ENCODE measurements around the gene GAS2L1.

The GAS2L1 gene

DNA sequence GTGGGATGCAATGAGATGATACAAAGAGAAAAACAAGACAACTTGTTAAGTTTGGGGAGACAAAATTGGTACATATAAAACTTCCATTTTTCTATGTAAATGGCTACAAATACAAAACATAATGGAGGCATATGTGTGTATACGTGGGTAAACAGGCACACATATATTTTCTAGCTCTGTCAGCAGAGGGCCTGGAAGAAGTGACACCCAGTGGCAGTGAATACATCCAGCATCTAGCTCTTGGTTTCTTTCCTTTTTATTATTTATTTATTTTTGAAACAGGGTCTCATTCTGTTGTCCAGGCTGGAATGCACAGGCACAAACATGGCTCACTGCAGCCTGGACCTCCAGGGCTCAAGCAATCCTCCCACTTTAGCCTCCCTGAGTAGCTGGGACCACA, 14.1 kb downstream of the GAS2L1 start:
- H3K27me3 ChIP-seq (replicated peaks; ENCODE audit: control insufficient read depth, insufficient read depth, low read length): peaks cover 13% of the 10 kb centered on the region
- no peaks in the 10 kb centered on the region for H3K4me1 ChIP-seq (ENCODE audit: control insufficient read depth, insufficient read depth, low read length)
- H3K4me3 ChIP-seq (ENCODE audit: low read length): no peak overlapping the region
- H3K9ac ChIP-seq (ENCODE audit: low read length): no peak overlapping the region
- H3K9me3 ChIP-seq (ENCODE audit: control insufficient read depth, low read length): no peaks in the 10 kb centered on the region
- peak; percentile 27 for DNase-seq (ENCODE audit: low read depth)
- no peaks in the 10 kb centered on the region for H3K36me3 ChIP-seq (ENCODE audit: control insufficient read depth, insufficient read depth, low read length, severe bottlenecking)

DNA sequence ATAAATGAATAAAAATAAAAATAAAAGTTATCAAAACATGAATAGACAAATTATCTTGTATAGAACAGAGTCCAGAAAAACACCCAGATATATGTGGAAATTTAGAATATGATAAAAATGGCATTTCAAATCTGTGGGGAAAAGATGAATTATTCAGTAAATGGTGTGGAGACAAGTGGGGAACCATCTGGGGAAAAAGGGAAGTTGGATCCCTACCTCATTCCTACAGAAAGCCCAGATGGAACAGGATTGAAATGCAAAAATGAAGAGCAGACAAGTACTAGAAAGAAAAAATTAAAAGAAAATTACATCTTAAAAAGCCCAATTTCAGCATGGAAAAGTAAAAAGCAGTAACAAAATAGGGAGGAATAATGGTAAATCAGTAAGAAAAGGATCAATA, 17.2 kb downstream of the GAS2L1 start:
- Histone ChIP-seq H3K27me3 (replicated peaks; ENCODE audit: control insufficient read depth, insufficient read depth, low read length) (no peaks in the 10 kb centered on the region), H3K36me3 (ENCODE audit: control insufficient read depth, insufficient read depth, low read length, severe bottlenecking) (peaks cover 22% of the 10 kb centered on the region), H3K9me3 (ENCODE audit: control insufficient read depth, low read length) (no peaks in the 10 kb centered on the region), H3K4me3 (ENCODE audit: low read length) (no peak overlapping the region), H3K4me1 (ENCODE audit: control insufficient read depth, insufficient read depth, low read length) (no peaks in the 10 kb centered on the region), H3K9ac (ENCODE audit: low read length) (no peak overlapping the region)
- DNase-seq (ENCODE audit: low read depth): no peak

DNA sequence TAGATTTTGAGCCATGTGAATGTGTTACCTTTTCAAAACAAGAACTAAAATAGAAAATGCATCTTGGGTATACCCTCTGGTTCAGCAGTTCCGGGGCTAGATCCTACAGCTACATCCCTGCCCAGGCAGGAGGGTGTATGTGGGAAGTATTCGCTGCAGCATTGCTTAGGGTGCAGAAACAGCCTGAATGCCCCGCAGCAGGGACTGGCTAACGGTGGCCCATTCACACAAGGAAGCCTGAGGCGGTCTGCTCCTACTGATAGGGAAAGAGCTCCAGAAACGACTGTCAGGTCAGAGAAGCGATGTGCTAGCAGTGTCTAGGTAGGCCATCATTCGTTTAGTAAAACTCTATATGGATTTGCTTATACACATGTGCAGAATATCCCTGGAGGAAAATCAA, 18.9 kb downstream of the GAS2L1 start:
- DNase-seq (ENCODE audit: low read depth): no peak
- no peak overlapping the region for H3K9ac ChIP-seq (ENCODE audit: low read length)
- H3K27me3 ChIP-seq (replicated peaks; ENCODE audit: control insufficient read depth, insufficient read depth, low read length): no peaks in the 10 kb centered on the region
- peaks cover 34% of the 10 kb centered on the region for H3K36me3 ChIP-seq (ENCODE audit: control insufficient read depth, insufficient read depth, low read length, severe bottlenecking)
- no peaks in the 10 kb centered on the region for H3K9me3 ChIP-seq (ENCODE audit: control insufficient read depth, low read length)
- no peaks in the 10 kb centered on the region for H3K4me1 ChIP-seq (ENCODE audit: control insufficient read depth, insufficient read depth, low read length)
- no peak overlapping the region for H3K4me3 ChIP-seq (ENCODE audit: low read length)

DNA sequence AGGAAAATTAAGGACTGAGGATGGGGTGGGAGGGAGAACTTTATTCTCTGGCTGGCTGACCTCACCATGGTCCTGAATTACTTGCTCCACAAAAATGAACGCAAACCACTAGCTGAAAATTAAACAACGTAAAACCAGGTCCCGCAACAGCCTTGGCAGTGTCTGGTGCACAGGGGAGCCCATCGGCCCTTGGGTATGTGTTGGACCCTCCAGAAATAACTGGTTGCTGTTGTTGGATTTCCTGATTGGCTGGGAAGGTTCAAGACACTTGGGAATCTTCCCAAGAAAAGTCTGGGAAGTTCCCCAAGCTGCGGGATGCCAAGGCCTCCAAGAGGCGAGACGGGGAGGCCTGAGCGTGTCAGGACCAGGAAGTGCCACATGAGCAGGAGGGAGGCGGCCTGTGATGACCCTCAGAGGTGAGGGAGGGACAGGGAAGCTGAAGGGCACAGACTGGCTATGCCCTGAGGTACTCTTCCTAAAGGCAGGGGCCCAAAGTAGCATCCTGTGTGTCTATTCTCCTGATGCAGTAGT, 19.4 kb downstream of the GAS2L1 start:
- no peak overlapping the region for H3K4me3 ChIP-seq (ENCODE audit: low read length)
- H3K36me3 ChIP-seq (ENCODE audit: control insufficient read depth, insufficient read depth, low read length, severe bottlenecking): peaks cover 35% of the 10 kb centered on the region
- no peaks in the 10 kb centered on the region for H3K27me3 ChIP-seq (replicated peaks; ENCODE audit: control insufficient read depth, insufficient read depth, low read length)
- H3K9ac ChIP-seq (ENCODE audit: low read length): no peak overlapping the region
- no peaks in the 10 kb centered on the region for H3K9me3 ChIP-seq (ENCODE audit: control insufficient read depth, low read length)
- H3K4me1 ChIP-seq (ENCODE audit: control insufficient read depth, insufficient read depth, low read length): peaks cover 4% of the 10 kb centered on the region
- no peak for DNase-seq (ENCODE audit: low read depth)

DNA sequence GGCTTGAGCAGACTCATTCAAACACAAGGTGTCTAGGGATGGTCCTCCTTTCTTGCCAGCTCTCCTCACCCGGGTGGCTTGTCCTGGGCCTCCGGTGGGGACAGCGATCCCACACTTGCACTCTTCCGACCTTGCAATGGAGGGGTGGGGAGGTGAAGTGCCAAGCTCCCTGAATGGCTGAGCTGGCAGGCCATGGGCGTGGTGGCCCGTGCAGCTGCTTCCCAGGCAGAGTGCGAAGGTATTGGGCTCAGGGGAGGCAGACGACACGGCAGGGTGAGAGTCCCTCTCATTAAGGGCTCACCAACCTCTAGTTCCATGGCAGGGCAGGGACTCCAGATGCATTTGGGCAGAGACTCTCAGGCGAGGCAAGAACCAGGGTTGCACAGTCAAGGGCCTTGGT, 20.0 kb downstream of the GAS2L1 start:
- Histone ChIP-seq H3K27me3 (replicated peaks; ENCODE audit: control insufficient read depth, insufficient read depth, low read length) (no peaks in the 10 kb centered on the region), H3K4me1 (ENCODE audit: control insufficient read depth, insufficient read depth, low read length) (peaks cover 10% of the 10 kb centered on the region), H3K36me3 (ENCODE audit: control insufficient read depth, insufficient read depth, low read length, severe bottlenecking) (peaks cover 41% of the 10 kb centered on the region), H3K9ac (ENCODE audit: low read length) (no peak overlapping the region), H3K4me3 (ENCODE audit: low read length) (no peak overlapping the region), H3K9me3 (ENCODE audit: control insufficient read depth, low read length) (no peaks in the 10 kb centered on the region)
- DNase-seq (ENCODE audit: low read depth): no peak

DNA sequence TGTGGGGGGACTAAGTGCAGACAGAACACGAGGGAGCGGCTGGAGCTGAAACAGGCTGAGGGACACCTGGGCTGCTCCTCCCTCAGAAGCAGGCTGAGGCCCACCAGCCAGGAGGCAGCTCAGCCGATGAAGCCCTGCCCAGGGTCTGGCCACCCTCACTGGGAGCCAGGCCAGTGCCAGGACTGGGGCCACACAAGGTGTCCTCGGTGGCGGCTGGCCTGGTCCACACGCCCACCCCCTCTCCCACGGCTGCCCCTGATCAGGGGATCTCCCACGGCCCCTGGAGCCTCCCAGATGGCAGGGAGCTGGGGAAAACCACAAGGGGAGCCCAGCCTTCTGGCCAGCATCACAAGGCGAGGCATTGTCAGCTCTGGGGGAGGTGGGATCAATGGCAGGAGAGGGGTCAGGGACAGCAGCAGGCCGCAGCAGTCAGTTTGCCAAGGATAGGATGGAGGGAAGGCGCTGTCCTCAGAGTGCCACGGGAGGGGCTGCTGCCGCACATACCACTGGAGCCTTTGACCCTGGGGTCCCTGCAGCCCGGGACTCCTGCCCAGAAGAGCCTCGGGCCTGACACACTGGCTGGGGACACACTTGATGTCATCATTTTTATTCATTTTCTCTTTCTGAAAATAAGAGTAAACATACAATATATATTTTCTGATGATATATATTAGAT, 20.8 kb downstream of the GAS2L1 start:
- no peaks in the 10 kb centered on the region for H3K9me3 ChIP-seq (ENCODE audit: control insufficient read depth, low read length)
- no peak overlapping the region for H3K9ac ChIP-seq (ENCODE audit: low read length)
- H3K27me3 ChIP-seq (replicated peaks; ENCODE audit: control insufficient read depth, insufficient read depth, low read length): no peaks in the 10 kb centered on the region
- H3K36me3 ChIP-seq (ENCODE audit: control insufficient read depth, insufficient read depth, low read length, severe bottlenecking): peaks cover 43% of the 10 kb centered on the region
- H3K4me1 ChIP-seq (ENCODE audit: control insufficient read depth, insufficient read depth, low read length): peaks cover 10% of the 10 kb centered on the region
- DNase-seq (ENCODE audit: low read depth): no peak
- H3K4me3 ChIP-seq (ENCODE audit: low read length): no peak overlapping the region

DNA sequence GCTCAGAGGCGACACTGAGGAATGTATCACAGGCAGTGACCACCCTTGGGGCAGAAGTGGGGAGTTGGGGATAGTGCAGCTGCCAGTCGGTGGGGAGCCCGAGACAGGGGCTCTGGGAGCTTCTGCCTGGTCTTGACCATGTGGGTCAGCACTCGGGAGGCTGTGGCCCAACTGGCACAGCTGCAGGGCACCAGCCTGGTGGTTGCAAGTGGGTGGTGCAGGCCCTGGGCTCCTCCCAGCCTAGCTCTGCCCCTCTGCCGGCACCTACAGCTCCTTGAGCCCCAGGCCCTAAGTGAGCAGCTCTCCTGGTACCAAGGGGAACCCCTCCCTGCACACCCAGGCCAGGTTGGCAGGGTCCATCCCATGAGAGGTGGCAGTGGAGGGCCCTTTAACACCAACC, 21.6 kb downstream of the GAS2L1 start:
- peaks cover 43% of the 10 kb centered on the region for H3K36me3 ChIP-seq (ENCODE audit: control insufficient read depth, insufficient read depth, low read length, severe bottlenecking)

DNA sequence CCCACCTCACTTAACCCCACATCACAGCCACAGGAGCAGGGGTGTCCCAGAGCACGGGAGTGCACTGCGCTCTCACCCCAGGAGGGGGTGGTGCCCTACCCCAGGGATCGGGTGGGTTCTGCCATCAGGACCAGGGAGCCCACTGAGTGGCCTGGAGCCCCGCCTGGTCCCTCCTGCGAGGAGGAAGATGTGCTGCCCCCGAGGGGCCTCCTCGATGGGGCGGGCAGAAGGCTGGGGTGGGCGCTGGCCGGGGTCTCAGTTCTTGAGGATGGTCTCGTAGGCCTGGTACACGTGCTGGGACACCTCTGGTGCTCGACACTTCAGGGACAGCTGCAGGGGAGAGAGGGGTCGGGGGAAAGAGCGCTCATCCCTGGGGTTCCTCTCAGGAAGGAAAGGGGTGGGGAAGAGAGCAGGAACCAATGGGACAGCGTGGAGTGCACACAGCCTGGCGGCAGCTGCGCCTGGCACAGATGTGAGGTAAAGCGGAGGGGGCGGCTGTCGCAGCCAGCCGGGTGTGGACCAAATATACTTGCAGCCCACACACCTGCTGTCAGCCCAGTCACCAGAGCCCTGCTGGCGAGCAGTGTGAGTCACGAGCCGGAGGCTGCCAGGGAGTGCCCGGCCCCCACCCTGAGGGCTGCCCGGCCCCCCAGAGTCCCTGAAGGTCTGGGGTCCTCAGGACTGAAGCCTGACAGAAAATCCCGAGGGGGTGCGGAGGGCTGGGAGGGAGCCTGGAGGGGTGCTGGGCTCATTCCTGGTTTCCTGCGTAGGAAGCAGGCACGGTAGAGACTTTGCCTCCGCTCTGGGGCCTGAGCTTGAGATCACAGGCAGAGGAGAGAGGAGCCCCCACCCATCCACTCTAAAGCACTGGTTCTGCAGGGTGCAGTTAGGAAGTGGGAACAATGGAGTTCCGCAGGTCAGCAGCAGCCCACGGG, 22.4 kb downstream of the GAS2L1 start:
- H3K36me3 ChIP-seq (ENCODE audit: control insufficient read depth, insufficient read depth, low read length, severe bottlenecking): peaks cover 43% of the 10 kb centered on the region
- DNase-seq (ENCODE audit: low read depth): no peak
- no peaks in the 10 kb centered on the region for H3K9me3 ChIP-seq (ENCODE audit: control insufficient read depth, low read length)
- H3K9ac ChIP-seq (ENCODE audit: low read length): no peak overlapping the region
- H3K4me3 ChIP-seq (ENCODE audit: low read length): no peak overlapping the region
- H3K27me3 ChIP-seq (replicated peaks; ENCODE audit: control insufficient read depth, insufficient read depth, low read length): no peaks in the 10 kb centered on the region
- peaks cover 10% of the 10 kb centered on the region for H3K4me1 ChIP-seq (ENCODE audit: control insufficient read depth, insufficient read depth, low read length)

More for the DNA sequence above, 21.6 kb downstream of the GAS2L1 start:
- no peaks in the 10 kb centered on the region for H3K9me3 ChIP-seq (ENCODE audit: control insufficient read depth, low read length)
- no peak overlapping the region for H3K4me3 ChIP-seq (ENCODE audit: low read length)
- no peak overlapping the region for H3K9ac ChIP-seq (ENCODE audit: low read length)
- no peaks in the 10 kb centered on the region for H3K27me3 ChIP-seq (replicated peaks; ENCODE audit: control insufficient read depth, insufficient read depth, low read length)
- no peak for DNase-seq (ENCODE audit: low read depth)
- peaks cover 10% of the 10 kb centered on the region for H3K4me1 ChIP-seq (ENCODE audit: control insufficient read depth, insufficient read depth, low read length)

DNA sequence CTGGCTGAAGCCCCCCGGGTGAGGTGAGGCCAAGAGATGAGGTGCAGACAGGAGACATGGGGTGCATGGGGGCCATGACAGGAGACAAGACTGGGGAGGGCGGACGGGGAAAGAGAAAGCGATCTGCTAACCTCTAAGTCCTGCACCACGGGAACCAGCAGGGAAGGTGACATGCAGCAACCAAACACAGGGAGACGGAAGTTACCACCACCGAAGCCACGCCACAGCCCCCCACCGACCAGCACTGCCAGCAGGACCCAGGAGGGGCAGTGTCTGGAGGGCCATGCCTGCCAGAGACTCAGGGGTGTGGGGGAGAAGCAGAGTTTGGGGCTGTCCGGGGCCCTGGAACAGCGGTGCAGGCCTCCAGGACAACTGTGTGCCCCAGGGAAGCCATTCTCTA, 23.1 kb downstream of the GAS2L1 start:
- no peak for DNase-seq (ENCODE audit: low read depth)
- Histone ChIP-seq H3K4me1 (ENCODE audit: control insufficient read depth, insufficient read depth, low read length) (peaks cover 10% of the 10 kb centered on the region), H3K4me3 (ENCODE audit: low read length) (no peak overlapping the region), H3K27me3 (replicated peaks; ENCODE audit: control insufficient read depth, insufficient read depth, low read length) (no peaks in the 10 kb centered on the region), H3K9me3 (ENCODE audit: control insufficient read depth, low read length) (no peaks in the 10 kb centered on the region), H3K9ac (ENCODE audit: low read length) (no peak overlapping the region), H3K36me3 (ENCODE audit: control insufficient read depth, insufficient read depth, low read length, severe bottlenecking) (peaks cover 48% of the 10 kb centered on the region)

DNA sequence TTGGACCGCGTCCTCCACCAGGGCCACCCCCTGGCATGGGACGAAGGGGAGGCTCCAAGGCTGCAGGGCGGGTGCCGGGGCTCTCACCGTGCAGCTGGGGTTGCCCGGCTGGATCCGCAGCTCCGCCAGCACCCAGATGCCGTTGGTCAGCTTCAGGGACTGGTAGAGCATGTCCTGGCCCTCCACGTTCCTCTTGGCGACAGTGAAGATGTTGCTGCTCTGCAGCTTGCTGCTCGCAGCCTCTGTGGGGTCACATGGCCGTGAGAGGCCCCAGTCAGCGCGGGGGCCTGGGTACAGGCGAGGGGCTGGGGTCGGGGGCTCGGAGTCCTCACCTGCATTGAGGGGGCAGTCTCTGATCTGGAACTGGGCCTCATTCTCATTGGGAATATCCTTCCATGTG, 23.8 kb downstream of the GAS2L1 start:
- Histone ChIP-seq H3K4me1 (ENCODE audit: control insufficient read depth, insufficient read depth, low read length) (peaks cover 10% of the 10 kb centered on the region), H3K9ac (ENCODE audit: low read length) (no peak overlapping the region), H3K4me3 (ENCODE audit: low read length) (no peak overlapping the region), H3K27me3 (replicated peaks; ENCODE audit: control insufficient read depth, insufficient read depth, low read length) (no peaks in the 10 kb centered on the region), H3K36me3 (ENCODE audit: control insufficient read depth, insufficient read depth, low read length, severe bottlenecking) (peaks cover 49% of the 10 kb centered on the region), H3K9me3 (ENCODE audit: control insufficient read depth, low read length) (no peaks in the 10 kb centered on the region)
- DNase-seq (ENCODE audit: low read depth): no peak

DNA sequence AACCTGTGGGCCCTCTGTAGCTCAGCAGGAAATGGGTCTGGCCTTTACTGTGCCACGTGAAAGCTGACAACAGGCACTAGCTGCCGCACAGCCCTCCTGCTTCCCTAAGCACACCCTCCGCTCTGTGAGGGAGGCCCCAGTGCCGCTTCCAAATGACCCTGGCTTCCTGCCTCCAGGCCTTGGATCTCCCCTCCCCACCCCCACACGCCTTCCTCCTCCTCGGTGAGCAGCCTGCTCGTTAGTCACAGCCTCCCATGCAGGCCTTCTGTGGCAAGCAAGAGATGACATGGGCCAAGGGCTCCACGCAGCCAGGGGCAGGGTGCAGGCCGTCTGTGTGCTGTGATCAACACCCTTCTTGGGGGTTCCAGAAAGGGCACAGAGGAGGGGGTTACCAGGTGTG, 24.3 kb downstream of the GAS2L1 start:
- H3K4me3 ChIP-seq (ENCODE audit: low read length): no peak overlapping the region
- peaks cover 53% of the 10 kb centered on the region for H3K36me3 ChIP-seq (ENCODE audit: control insufficient read depth, insufficient read depth, low read length, severe bottlenecking)
- peaks cover 10% of the 10 kb centered on the region for H3K4me1 ChIP-seq (ENCODE audit: control insufficient read depth, insufficient read depth, low read length)
- DNase-seq (ENCODE audit: low read depth): no peak
- no peaks in the 10 kb centered on the region for H3K9me3 ChIP-seq (ENCODE audit: control insufficient read depth, low read length)
- H3K9ac ChIP-seq (ENCODE audit: low read length): no peak overlapping the region
- no peaks in the 10 kb centered on the region for H3K27me3 ChIP-seq (replicated peaks; ENCODE audit: control insufficient read depth, insufficient read depth, low read length)

All from adipocyte (in vitro differentiated cells).